ENCODE data around the gene VENTX. TPM values are rescaled to one million over a fixed set of nuclear protein-coding genes. Genes with fewer than 3 reads are reported as not detected.
"Not testable (repeated sequence)": the region's sequence is repeated elsewhere in the genome, so short reads cannot be mapped to it uniquely, and the experiment has no call there.

VENTX gene
- total RNA-seq, 3 donors from 2014 or later = 0.09 to 1.2 (median 0.36) TPM

- TF ChIP-seq CTCF (IDR thresholded peaks at IDR 0.05) = no peak
Observed at GRCh38 chr10:133231244-133231945, 6.3 kb upstream of the VENTX start.

DNA sequence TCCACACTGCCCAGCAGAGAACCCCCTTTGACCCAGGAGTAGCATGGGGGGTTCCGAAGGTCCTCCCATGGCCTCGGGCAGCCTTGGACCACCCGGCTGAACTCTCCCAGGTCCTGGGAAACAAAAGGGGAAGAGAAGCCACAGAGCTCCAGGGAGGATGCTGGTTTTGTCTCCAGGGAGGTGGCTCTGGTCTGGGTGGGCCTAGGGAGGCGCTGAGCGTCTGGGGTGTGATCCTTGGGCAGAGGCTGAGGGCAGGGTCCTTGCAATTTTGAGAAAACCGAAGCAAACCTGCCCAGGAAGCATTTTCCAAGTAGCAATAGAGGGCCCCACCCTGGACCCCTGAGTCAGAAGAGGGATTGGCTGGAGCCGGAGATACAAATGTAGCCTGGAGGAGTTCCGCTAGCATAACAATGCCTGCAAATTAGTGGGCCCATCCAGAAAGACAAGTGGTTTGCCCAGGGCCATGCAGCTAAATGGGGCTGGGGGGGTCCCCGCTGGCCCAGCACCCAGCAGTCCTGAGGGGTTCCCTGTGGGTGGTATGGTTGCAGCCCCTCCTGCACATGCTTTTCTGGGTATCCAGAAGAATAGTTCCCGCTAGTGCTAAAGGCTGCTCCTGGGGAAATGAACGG is 5.6 kb upstream of the VENTX start:
- TF ChIP-seq CTCF (IDR thresholded peaks at IDR 0.05) = no peak
- no peak for DNase-seq
- Histone ChIP-seq H3K4me3 (no peak overlapping the region), H3K36me3 (ENCODE audit: low read depth) (no peaks in the 10 kb centered on the region), H3K9me3 (no peaks in the 10 kb centered on the region), H3K4me1 (ENCODE audit: low read depth) (peaks cover 7% of the 10 kb centered on the region)
- ATAC-seq = no peak
- intact Hi-C loops (cut with DNase I, micrococcal nuclease) = no loop called here

More at GRCh38 chr10:133231244-133231945, 6.3 kb upstream of the VENTX start:
- H3K36me3 ChIP-seq (ENCODE audit: low read depth) = no peaks in the 10 kb centered on the region
- intact Hi-C loops (cut with DNase I, micrococcal nuclease) = no loop called here
- ATAC-seq (no peak), DNase-seq (no peak)
- H3K4me3 ChIP-seq = no peak overlapping the region
- no peaks in the 10 kb centered on the region for H3K9me3 ChIP-seq
- H3K4me1 ChIP-seq (ENCODE audit: low read depth) = no peaks in the 10 kb centered on the region

DNA sequence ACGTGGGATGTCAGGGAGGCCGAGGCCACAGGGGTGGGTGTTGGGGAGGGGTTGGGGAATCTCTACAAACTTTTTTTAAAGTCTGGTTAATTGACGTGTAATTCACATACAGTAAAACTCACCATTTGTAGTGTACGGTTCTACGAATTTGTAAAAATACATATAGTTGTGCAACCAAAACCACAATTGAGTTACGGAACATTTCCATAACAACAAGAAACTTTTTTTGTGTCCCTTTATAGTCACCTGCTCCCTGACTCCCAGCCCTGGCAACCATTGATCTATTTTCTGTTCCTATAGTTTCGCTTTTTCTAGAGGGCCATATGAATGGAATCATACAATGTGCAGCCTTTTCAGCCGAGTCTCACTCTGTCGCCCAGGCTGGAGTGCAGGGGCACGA is 2.9 kb upstream of the VENTX start:
- H3K4me1 ChIP-seq (ENCODE audit: low read depth); ATAC-seq; H3K9me3 ChIP-seq; H3K36me3 ChIP-seq (ENCODE audit: low read depth); DNase-seq; H3K4me3 ChIP-seq; intact Hi-C loops (cut with DNase I, micrococcal nuclease): not testable (repeated sequence)

DNA sequence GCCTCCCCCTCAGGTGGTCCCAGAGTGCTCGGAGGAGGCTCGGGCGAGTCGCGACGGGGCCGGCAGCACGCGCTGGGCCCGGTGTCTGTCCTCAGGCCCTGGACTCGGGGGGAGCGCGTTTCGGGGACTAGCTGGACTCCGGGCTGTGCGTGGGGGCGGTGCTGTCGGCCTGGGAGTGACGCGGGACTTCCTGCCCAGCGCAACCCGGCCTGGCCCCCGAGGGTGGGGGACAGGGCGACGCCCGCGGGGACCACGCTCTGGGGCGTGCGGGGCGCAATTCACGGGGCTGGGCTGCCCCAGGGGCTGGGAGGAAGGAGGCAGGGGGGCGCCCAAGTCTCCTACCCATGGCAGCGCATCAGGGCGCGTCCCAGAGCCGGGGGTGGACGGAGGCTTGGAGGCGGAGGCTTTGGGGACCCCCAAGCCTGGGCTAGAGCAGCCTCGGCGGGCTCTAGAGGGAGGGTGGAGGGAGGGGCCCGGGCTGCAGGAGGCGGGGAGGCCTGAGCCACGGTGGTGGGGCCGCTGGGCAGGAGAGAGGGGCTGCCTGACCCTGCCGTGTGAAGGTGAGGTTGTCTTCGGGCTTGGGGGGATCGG is 2.3 kb upstream of the VENTX start:
- ATAC-seq (peak; percentile 12), DNase-seq (no peak)
- no peaks in the 10 kb centered on the region for H3K36me3 ChIP-seq (ENCODE audit: low read depth)
- no peaks in the 10 kb centered on the region for H3K9me3 ChIP-seq
- intact Hi-C loops (cut with DNase I, micrococcal nuclease) = no loop called here
- TF ChIP-seq CTCF (IDR thresholded peaks at IDR 0.05) = no peak
- H3K4me1 ChIP-seq (ENCODE audit: low read depth) = peaks cover 7% of the 10 kb centered on the region
- no peak overlapping the region for H3K4me3 ChIP-seq

GRCh38 chr10:133235932-133236331 is 1.7 kb upstream of the VENTX start:
- DNase-seq = peak in 1 of 3 donors; percentile 47
- Histone ChIP-seq H3K9me3 (no peaks in the 10 kb centered on the region), H3K4me3 (no peak overlapping the region), H3K4me1 (ENCODE audit: low read depth) (peaks cover 7% of the 10 kb centered on the region), H3K36me3 (ENCODE audit: low read depth) (no peaks in the 10 kb centered on the region)
- ATAC-seq = no peak
- intact Hi-C loops (cut with DNase I, micrococcal nuclease) = no loop called here
- no peak for TF ChIP-seq CTCF (IDR thresholded peaks at IDR 0.05)

All from mucosa of descending colon (tissue), 3 donors.